Effector memory CD8-positive, alpha-beta T cell (primary cell): ENCODE data around the gene DHRS4L2.
A peak's percentile ranks its signal among the peaks of the same experiment; 100 is the strongest.
"Not testable (repeated sequence)": the region's sequence is repeated elsewhere in the genome, so short reads cannot be mapped to it uniquely, and the experiment has no call there.

Experiments used
- ATAC-seq: fragments of 150-1000 bp; cut with Tn5 transposase; replicated peaks from 2 replicates; pipeline ENCODE4 v1.10.0; 2021; ENCODE audit warnings: mild to moderate bottlenecking, moderate library complexity
- DNase-seq, 3 experiments: peaks; one replicate each; pipeline ENCODE4 v3.0.0; 2021
- H3K27ac Mint-ChIP-seq, 2 donors: one replicate each; pipeline ENCODE4 v1.8.0; 2022; ENCODE audit warnings: mild to moderate bottlenecking in 2 of 2, mixed read lengths in 2 of 2, moderate library complexity in 2 of 2
- H3K27me3 Mint-ChIP-seq, 2 donors: one replicate each; pipeline ENCODE4 v1.8.0; 2022; ENCODE audit warnings: mixed read lengths in 2 of 2
- H3K36me3 Mint-ChIP-seq: one replicate; pipeline ENCODE4 v1.8.0; 2022; ENCODE audit warnings: mild to moderate bottlenecking, moderate library complexity, mixed read lengths; ENCODE audit not compliant: insufficient read depth
- H3K4me1 Mint-ChIP-seq, 2 donors: one replicate each; pipeline ENCODE4 v1.8.0; 2022; ENCODE audit warnings: low read depth in 2 of 2, mixed read lengths in 2 of 2
- H3K4me3 Mint-ChIP-seq, 2 donors: one replicate each; pipeline ENCODE4 v1.8.0; 2022; ENCODE audit warnings: mild to moderate bottlenecking in 2 of 2, mixed read lengths in 2 of 2, moderate library complexity in 2 of 2
- H3K9me3 Mint-ChIP-seq, 2 donors: one replicate each; pipeline ENCODE4 v1.8.0; 2022; ENCODE audit warnings: mixed read lengths in 2 of 2

DHRS4L2 gene

GRCh38 chr14:24037658-24038037 lies 48.9 kb downstream of the DHRS4L2 start:
- Mint-ChIP-seq H3K36me3 (peaks cover 6% of the 10 kb centered on the region), H3K9me3 (no peaks in the 10 kb centered on the region), H3K4me3 (peak overlapping the region in 1 of 2 donors; percentile 93), H3K27ac (no peak overlapping the region), H3K4me1 (peaks cover 9 to 14% of the 10 kb centered on the region in 2 donors), H3K27me3 (peaks cover 0 to 14% of the 10 kb centered on the region in 2 donors)
- DNase-seq (no peak), ATAC-seq (no peak)

DNA sequence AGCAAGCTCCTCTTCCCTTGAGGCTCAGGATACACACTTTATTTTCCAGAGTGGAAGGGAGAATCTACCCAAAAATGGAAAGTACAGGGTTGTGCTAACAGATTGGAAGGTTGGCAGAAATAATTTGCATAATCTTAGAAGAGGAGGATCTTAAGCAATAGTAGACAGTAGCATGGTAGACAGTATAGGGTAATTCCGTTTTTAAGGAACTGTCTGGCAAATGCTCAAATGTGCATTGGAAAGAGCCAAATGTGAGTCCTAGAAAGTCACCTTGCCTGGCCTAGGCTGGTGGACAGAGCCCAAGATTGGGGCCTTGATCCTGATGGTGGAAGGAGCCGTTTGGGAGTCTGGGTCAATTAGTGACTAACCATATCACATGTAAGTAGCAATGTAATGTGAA lies 50.0 kb downstream of the DHRS4L2 start:
- H3K4me3 Mint-ChIP-seq: no peak overlapping the region
- peaks cover 9 to 14% of the 10 kb centered on the region in 2 donors for H3K4me1 Mint-ChIP-seq
- DNase-seq: no peak
- no peak for ATAC-seq
- peaks cover 0 to 20% of the 10 kb centered on the region in 2 donors for H3K27me3 Mint-ChIP-seq
- peaks cover 7% of the 10 kb centered on the region for H3K36me3 Mint-ChIP-seq
- no peaks in the 10 kb centered on the region for H3K9me3 Mint-ChIP-seq
- no peak overlapping the region for H3K27ac Mint-ChIP-seq

GRCh38 chr14:24040692-24041091 lies 52.0 kb downstream of the DHRS4L2 start:
- Mint-ChIP-seq H3K9me3 (no peaks in the 10 kb centered on the region), H3K4me3 (no peak overlapping the region), H3K4me1 (peaks cover 12 to 14% of the 10 kb centered on the region in 2 donors), H3K27ac (no peak overlapping the region), H3K27me3 (peaks cover 0 to 27% of the 10 kb centered on the region in 2 donors), H3K36me3 (peaks cover 11% of the 10 kb centered on the region)
- ATAC-seq (no peak), DNase-seq (no peak)

DNA sequence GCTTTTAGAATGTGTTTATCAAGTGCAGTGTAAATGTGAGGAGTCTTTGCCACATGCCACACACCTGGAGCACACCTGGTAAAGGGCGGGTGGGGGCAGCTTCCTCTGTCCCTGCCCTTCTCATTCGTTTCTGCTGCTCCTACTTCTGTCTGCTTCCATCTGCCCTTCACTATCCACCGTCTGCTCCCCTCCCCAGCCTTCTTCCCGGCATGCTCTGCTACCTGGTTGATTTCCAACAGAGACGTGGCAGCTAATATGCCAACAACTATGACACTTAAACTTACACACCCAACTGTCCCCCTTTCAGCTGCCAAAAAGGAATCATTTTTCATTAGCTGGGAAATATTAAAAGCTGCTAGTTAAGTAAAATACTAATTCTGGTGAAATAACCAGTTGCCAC lies 54.0 kb downstream of the DHRS4L2 start:
- Mint-ChIP-seq H3K4me1 (peaks cover 0 to 3% of the 10 kb centered on the region in 2 donors), H3K27ac (no peak overlapping the region), H3K4me3 (no peak overlapping the region), H3K9me3 (no peaks in the 10 kb centered on the region), H3K36me3 (peaks cover 5% of the 10 kb centered on the region), H3K27me3 (peaks cover 0 to 30% of the 10 kb centered on the region in 2 donors)
- ATAC-seq: no peak
- DNase-seq: no peak

DNA sequence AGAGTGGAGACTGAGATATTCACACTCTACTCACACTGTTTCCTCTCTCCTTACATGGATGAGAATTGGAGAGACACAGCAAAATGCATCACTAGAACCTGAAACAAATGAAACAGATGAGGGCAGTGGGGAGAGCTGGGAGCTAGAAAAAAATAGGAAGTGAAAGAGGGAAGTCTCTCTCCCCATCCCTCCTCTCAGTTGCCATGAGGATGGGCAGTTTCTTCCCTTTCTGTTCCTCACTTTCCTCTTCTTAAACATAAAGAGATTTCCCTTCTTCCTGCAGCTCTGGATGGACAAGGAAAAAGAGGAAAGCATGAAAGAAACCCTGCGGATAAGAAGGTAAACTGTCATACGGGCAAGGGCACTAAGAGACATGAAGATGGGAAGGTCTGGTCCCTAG lies 60.3 kb downstream of the DHRS4L2 start:
- not testable (repeated sequence) for H3K27ac Mint-ChIP-seq, DNase-seq, H3K36me3 Mint-ChIP-seq, H3K9me3 Mint-ChIP-seq, H3K4me3 Mint-ChIP-seq, ATAC-seq
- H3K4me1 Mint-ChIP-seq: peaks cover 20% of the 10 kb centered on the region in 2 donors
- peaks cover 5 to 26% of the 10 kb centered on the region in 2 donors for H3K27me3 Mint-ChIP-seq

GRCh38 chr14:24050753-24051152 lies 62.0 kb downstream of the DHRS4L2 start:
- not testable (repeated sequence) for DNase-seq, H3K27ac Mint-ChIP-seq, H3K36me3 Mint-ChIP-seq, H3K9me3 Mint-ChIP-seq, ATAC-seq
- H3K4me1 Mint-ChIP-seq: peaks cover 16 to 20% of the 10 kb centered on the region in 2 donors
- peaks cover 5 to 19% of the 10 kb centered on the region in 2 donors for H3K27me3 Mint-ChIP-seq
- peak overlapping the region; percentile 78 to 85 for H3K4me3 Mint-ChIP-seq

- peak overlapping the region in 1 of 2 donors; percentile 62 for H3K27ac Mint-ChIP-seq
- ATAC-seq: no peak
- peaks cover 16 to 20% of the 10 kb centered on the region in 2 donors for H3K4me1 Mint-ChIP-seq
- H3K4me3 Mint-ChIP-seq: peak overlapping the region; percentile 78 to 85
- no peak for DNase-seq
- no peaks in the 10 kb centered on the region for H3K9me3 Mint-ChIP-seq
- H3K36me3 Mint-ChIP-seq: no peaks in the 10 kb centered on the region
- peaks cover 5 to 17% of the 10 kb centered on the region in 2 donors for H3K27me3 Mint-ChIP-seq
Observed at GRCh38 chr14:24051176-24051788, 62.6 kb downstream of the DHRS4L2 start.

- no peaks in the 10 kb centered on the region for H3K9me3 Mint-ChIP-seq
- ATAC-seq: peak; percentile 79
- H3K27me3 Mint-ChIP-seq: peaks cover 5 to 17% of the 10 kb centered on the region in 2 donors
- H3K36me3 Mint-ChIP-seq: no peaks in the 10 kb centered on the region
- H3K27ac Mint-ChIP-seq: peak within 1 kb of the TSS; percentile 24 to 72
- DNase-seq: peak; percentile 34 to 49 (median 45)
- peaks cover 16 to 20% of the 10 kb centered on the region in 2 donors for H3K4me1 Mint-ChIP-seq
- H3K4me3 Mint-ChIP-seq: peak within 1 kb of the TSS; percentile 78 to 85
Observed at GRCh38 chr14:24051789-24052655, 63.3 kb downstream of the DHRS4L2 start, which contains the start of gene CARMIL3. CARMIL3 (plus strand) TSS chr14:24052009; CDS start chr14:24052154, 145 bp downstream.

GRCh38 chr14:24052656-24053547 lies 64.2 kb downstream of the DHRS4L2 start:
- peaks cover 16 to 20% of the 10 kb centered on the region in 2 donors for H3K4me1 Mint-ChIP-seq
- ATAC-seq (peak; percentile 54), DNase-seq (peak in 1 of 3 experiments; percentile 23)
- no peaks in the 10 kb centered on the region for H3K9me3 Mint-ChIP-seq
- peaks cover 5 to 16% of the 10 kb centered on the region in 2 donors for H3K27me3 Mint-ChIP-seq
- peak overlapping the region; percentile 78 to 85 for H3K4me3 Mint-ChIP-seq
- no peaks in the 10 kb centered on the region for H3K36me3 Mint-ChIP-seq
- H3K27ac Mint-ChIP-seq: peak overlapping the region; percentile 24 to 72

GRCh38 chr14:24053548-24054323 lies 65.0 kb downstream of the DHRS4L2 start:
- H3K27ac Mint-ChIP-seq: peak overlapping the region; percentile 24 to 72
- H3K4me3 Mint-ChIP-seq: peak overlapping the region; percentile 78 to 85
- H3K36me3 Mint-ChIP-seq: no peaks in the 10 kb centered on the region
- DNase-seq (no peak), ATAC-seq (no peak)
- peaks cover 4 to 8% of the 10 kb centered on the region in 2 donors for H3K27me3 Mint-ChIP-seq
- no peaks in the 10 kb centered on the region for H3K9me3 Mint-ChIP-seq
- peaks cover 16 to 27% of the 10 kb centered on the region in 2 donors for H3K4me1 Mint-ChIP-seq

DNA sequence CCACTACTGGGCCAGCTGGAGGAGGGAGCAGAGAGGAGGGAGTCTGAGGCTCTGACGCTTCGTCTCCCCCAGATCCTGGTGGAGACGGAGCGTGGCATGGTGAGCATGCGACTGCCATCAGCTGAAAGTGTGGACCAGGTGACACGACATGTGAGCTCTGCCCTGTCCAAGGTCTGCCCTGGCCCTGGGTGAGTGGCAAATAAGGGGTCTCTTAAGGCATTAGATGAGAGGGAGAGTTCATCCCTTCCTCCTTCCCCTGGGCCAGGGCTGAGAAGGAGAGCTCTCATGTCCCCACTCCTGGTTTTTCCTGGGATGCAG lies 65.6 kb downstream of the DHRS4L2 start:
- Mint-ChIP-seq H3K4me1 (peaks cover 16 to 29% of the 10 kb centered on the region in 2 donors), H3K9me3 (no peaks in the 10 kb centered on the region), H3K27me3 (peaks cover 0 to 2% of the 10 kb centered on the region in 2 donors), H3K4me3 (no peak overlapping the region), H3K27ac (no peak overlapping the region), H3K36me3 (no peaks in the 10 kb centered on the region)
- DNase-seq (no peak), ATAC-seq (no peak)

GRCh38 chr14:24054646-24055045 lies 65.9 kb downstream of the DHRS4L2 start:
- H3K27ac Mint-ChIP-seq: no peak overlapping the region
- no peaks in the 10 kb centered on the region for H3K27me3 Mint-ChIP-seq
- no peak overlapping the region for H3K4me3 Mint-ChIP-seq
- no peaks in the 10 kb centered on the region for H3K9me3 Mint-ChIP-seq
- ATAC-seq (no peak), DNase-seq (no peak)
- no peaks in the 10 kb centered on the region for H3K36me3 Mint-ChIP-seq
- peaks cover 16 to 29% of the 10 kb centered on the region in 2 donors for H3K4me1 Mint-ChIP-seq
